HG02678 (cell line): ENCODE measurements around the gene LCE4A.
"Not testable (repeated sequence)": the region's sequence is repeated elsewhere in the genome, so short reads cannot be mapped to it uniquely, and the experiment has no call there.

Source experiments
- ATAC-seq: cut with Tn5 transposase; IDR thresholded peaks from one replicate; pipeline ENCODE4 v1.9.1; 2021; ENCODE audit warnings: mild to moderate bottlenecking, moderate library complexity; ENCODE audit not compliant: unreplicated experiment

LCE4A gene

DNA sequence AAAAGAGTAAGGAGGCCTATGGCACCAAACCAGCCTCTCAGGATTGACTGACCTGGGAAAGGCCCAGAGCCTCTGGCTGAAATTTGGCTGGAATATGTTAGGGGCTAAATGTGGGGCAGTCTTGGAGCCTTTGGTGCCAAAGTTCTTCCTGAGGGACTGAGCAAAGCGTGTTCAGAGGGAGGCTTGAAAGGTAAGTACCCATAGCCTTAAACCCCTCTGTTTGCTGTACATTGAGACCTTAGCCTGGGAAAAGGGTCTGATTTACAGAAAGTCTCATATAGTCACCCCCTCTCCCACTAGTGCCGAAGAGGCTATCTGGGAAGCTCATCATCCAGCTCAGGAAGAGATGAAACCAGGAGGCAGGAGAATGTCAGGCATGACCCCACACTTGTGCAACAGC, at the start of gene LCE4A:
LCE4A (plus strand) TSS at position 301 of the 400 bp plus-strand sequence. CDS start 916 bp downstream, outside the sequence.
- no peak for ATAC-seq

GRCh38 chr1:152658649-152659048, 49.3 kb upstream of the LCE4A start:
- ATAC-seq, result no peak

DNA sequence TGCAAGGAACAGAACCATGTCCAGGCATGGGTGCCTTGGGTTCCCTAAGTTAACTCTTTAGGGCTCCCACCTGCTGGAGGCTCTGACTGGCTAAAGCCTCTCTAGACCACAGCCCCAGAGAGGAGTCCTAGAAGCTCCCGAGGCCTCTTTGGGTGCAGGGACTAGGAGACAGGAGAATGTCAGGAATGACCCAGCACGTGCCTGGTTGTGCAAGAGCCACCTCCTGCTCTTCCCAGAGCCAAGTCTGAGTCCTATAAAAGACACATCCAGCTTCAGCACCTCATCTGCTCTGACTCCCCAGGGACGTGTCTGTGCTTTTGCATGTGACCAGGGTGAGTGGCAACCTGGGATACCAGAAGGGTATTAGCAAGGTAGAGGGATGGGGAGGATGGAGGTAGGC, 44.9 kb upstream of the LCE4A start, which contains the start of gene LCE2D:
LCE2D (plus strand) TSS at position 283 of the 400 bp plus-strand sequence. CDS start 726 bp downstream, outside the sequence.
- ATAC-seq, result no peak

- ATAC-seq, result not testable (repeated sequence)
Observed at GRCh38 chr1:152666171-152666570, 41.8 kb upstream of the LCE4A start.

DNA sequence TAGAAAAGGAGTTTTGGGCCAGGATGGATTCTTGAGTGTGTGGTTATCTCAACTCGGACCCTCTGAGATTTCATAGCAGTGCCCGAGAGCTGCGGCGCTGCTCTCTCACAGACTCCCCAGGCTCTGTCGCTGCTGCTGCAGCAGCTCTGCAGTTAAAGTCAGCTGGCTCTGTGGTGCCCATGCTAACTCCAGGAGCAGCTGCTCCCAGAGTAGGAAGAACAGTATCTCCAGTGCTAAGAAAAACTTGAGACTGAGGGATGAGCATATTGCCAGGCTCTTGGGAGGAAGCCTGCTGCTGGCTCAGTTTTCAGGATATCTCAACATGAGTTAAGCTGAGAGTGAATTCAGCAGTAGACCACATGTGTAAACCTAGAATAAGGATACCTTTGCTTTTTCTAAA, 40.3 kb upstream of the LCE4A start:
- no peak for ATAC-seq

- ATAC-seq, result no peak
Observed at GRCh38 chr1:152673016-152673415, 34.9 kb upstream of the LCE4A start.

DNA sequence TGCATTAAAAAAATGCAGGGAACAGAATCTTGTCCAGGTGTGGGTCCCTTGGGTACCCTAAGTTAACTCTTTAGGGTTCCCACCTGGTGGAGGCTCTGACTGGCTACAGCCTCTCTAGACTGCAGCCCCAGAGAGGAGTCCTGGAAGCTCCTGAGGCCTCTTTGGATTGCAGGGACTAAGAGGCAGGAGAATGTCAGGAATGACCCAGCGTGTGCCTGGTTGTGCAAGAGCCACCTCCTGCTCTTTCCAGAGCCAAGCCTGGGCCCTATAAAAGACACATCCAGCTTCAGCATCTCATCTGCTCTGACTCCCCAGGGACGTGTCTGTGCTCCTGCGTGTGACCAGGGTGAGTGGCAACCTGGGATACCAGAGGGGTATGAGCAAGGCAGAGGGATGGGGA, 33.0 kb upstream of the LCE4A start, which contains the start of gene LCE2C:
LCE2C (plus strand) TSS at position 297 of the 400 bp plus-strand sequence. CDS start 737 bp downstream, outside the sequence.
- ATAC-seq, result not testable (repeated sequence)

DNA sequence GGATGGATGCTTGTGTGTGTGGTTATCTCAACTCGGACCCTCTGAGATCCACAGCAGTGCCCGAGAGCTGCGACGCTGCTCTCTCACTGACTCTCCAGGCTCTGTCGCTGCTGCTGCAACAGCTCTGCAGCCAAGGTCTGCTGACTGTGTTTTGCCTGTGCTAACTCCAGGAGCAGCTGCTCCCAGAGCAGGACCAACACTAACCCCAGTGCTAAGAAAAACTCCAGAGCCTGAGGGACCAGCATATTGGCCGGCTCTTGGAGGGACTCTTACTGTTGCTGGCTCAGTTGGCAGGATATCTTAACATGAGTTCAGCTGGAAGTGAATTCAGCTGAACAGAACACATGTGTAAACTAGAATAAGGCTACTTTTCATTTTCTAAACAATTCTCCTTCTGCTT, 28.5 kb upstream of the LCE4A start:
- ATAC-seq, result no peak

- ATAC-seq, result no peak
Observed at GRCh38 chr1:152681616-152682015, 26.3 kb upstream of the LCE4A start.

DNA sequence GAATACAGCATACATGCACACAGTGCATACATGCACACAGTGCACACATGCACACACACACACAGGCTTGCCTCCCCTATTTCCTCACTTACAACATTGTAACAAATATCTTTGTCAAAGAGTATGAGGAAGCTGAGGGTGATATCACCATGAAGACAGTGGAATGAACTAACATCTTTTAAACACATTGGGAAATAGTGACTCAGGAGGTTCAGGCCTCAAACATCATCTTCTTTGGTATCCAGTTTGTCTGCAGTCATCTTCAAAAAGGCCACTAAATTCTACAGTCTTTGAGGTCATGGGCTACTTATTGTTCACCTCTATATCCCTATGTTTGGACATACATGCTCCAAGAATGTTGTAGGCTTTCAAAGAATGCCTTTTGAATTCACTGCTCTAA, 24.1 kb upstream of the LCE4A start:
- ATAC-seq, result no peak

DNA sequence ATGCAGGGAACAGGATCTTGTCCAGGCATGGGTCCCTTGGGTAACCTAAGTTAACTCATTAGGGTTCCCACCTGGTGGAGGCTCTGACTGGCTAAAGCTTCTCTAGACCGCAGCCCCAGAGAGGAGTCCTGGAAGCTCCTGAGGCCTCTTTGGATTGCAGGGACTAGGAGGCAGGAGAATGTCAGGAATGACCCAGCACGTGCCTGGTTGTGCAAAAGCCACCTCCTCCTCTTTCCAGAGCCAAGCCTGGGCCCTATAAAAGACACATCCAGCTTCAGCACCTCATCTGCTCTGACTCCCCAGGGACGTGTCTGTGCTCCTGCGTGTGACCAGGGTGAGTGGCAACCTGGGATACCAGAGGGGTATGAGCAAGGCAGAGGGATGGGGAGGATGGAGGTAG, 22.1 kb upstream of the LCE4A start, which contains the start of gene LCE2B:
LCE2B (plus strand) TSS at position 301 of the 400 bp plus-strand sequence. CDS start 721 bp downstream, outside the sequence.
- ATAC-seq, result not testable (repeated sequence)

DNA sequence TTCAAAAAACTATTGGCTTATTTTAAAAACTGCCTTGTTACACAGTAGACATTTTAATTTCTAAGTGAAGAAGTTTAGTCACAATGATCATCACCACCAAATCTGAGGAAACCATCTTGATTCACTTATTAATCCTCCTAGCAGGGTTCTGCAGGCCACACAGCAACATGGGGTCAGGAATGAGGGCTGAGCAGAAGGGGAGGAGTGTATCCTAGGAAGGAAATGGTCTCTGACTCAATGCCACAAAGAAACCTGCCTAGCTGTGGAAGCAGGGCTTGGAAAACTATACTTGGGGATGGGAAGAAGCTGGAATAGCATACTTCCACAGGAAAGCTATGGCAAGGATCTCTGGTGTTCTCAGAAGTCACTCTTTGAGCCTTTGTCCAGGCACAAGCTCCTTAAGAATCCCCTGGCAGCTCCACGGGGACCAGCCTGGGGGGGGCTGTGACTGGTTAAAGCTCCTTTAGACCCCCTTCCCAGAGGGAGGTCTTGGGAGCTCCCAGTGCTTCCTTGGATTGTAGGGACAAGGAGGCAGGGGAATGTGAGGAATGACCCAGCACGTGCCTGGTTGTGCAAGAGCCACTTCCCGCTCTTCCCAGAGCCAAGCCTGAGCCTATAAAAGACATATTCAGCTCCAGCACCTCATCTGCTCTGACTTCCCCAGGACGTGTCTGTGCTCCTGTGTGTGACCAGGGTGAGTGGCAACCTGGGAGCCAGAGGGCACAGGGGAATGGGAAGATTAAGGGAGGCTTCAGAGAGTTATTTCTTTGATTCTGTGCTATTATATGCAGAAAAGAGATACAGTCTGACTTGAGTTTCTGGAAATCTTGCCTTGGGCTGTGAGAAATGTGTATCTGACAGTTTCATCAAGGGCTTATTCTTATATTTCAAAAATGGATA, 10.0 kb upstream of the LCE4A start, which contains the start of gene LCE2A:
LCE2A (plus strand) TSS at position 645 of the 900 bp plus-strand sequence. CDS start 557 bp downstream, outside the sequence.
- ATAC-seq, result no peak

- no peak for ATAC-seq
Observed at GRCh38 chr1:152699746-152700145, 8.2 kb upstream of the LCE4A start.

- ATAC-seq, result no peak
Observed at GRCh38 chr1:152718238-152718637, 10.3 kb downstream of the LCE4A start.

- ATAC-seq, result no peak
Observed at GRCh38 chr1:152725261-152725660, 17.3 kb downstream of the LCE4A start.

DNA sequence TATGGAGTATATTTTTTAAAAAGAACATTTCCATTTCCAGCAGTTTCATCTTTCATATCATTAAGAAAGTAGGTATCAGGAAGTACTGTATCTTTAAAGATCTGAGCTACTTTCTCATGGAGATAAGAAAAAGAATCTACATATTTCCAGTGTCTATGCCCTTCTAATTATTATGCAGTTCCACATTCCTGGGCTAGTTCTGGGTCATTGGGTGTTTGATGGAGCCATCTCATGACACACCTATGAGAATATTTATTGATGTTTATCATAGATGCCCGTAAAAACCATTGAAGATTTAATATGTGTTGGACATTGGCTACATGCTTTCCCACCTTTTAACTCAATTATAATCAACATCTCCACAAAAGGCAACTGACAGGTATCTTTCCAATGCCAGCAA, 21.0 kb downstream of the LCE4A start:
- no peak for ATAC-seq

DNA sequence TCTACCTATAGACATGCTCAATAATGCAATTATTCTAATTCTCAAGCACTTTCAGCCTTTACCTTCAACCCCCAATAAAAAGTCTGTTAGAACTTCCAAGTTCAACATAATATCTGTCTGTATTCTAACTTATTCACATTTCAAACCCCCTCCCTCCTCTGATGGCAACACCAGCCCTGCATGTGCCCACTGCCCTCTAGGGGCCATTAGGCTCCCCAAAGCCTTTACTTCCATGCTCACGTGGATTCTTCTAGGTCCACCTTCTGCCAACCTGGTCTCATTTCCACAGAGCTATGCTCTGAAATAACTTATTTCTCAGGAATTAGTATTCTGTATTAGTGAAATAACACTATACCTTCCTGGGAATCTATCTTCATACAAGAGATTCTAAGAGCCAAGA, 27.7 kb downstream of the LCE4A start:
- ATAC-seq, result no peak

- no peak for ATAC-seq
Observed at GRCh38 chr1:152737997-152738396, 30.0 kb downstream of the LCE4A start.

DNA sequence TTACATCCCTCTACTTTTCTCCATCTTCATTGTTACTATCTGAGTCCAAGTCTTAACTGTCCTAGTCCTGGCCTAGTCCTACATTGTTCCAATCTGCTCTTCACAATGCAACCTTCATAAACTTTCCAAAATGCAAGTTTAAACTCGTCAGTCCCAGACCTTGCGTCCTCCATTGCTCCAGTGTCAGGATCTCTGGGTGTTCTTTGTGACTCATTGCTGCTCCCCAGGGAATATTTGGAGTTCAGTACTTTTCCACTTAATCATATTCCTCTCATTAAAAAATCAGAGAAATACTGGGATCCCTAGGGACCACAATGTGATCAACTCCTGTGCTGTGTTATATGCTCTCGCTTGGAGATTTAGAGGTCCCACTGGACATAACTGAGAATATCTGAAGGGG, 31.9 kb downstream of the LCE4A start:
- ATAC-seq, result no peak

DNA sequence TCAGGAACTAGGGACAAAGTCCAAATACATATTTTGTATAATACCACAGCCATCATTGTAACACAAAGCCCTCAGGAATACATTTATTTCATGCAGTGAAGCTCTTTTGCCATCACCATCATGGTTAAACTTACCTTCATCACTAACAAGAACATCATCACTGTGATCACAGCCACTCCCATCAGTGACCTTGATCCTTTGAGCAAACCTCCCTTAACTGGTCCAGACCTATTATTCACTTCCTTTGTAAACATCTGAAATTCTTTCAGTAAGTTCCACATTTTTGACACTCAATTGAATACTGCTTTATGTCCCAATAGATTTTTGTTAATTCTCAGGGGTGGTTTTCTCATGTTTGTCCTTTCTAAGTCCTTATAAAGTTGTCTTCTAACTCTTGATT, 33.7 kb downstream of the LCE4A start:
- ATAC-seq, result no peak

DNA sequence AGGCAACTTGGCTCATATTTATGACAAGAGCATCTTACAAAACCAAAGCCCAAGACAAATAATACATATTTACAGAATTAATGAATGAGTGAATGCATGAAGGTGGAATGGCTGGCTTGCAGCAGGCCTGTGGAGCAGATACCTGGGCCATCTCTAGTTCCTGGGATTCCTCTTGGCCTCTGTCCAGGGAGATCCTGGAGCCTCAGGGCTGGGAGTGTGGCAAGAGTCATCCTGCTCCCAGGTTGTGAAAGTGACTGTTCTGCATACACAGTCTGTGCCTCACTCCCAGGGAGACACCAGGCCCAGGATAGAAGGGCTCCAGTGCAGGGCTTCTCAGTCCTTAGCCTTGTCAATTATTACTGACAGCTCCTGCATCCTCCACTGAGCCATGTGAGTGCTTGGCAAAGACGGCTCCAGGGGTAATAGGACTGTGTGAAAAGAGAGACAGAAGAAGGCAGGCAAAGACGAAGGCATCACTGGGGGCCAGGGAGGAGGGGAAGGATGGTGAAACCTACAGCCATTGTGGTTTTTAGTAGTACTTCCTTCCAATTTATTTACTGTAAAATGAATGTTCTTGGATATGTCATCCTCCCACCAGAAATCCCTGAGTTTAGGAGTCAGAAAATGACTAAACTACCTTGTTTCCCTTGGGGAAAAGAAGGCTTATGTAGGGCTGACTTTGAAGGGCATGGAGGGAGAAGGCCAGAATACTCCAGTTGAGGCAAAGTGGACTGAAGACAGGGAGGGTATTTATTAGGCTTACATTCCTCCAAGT, 35.6 kb downstream of the LCE4A start:
- ATAC-seq, result no peak
